Measurements from ENCODE around the gene FLRT2.

The FLRT2 gene

GRCh38 chr14:85617791-85618190, 87.8 kb downstream of the FLRT2 start:
- DNase-seq, result no peak
- intact Hi-C loops (cut with DNase I), result no loop called here

GRCh38 chr14:85618390-85618789, 88.4 kb downstream of the FLRT2 start:
- intact Hi-C loops (cut with DNase I), result no loop called here
- DNase-seq, result no peak

GRCh38 chr14:85618978-85619377, 89.0 kb downstream of the FLRT2 start:
- DNase-seq, result no peak
- intact Hi-C loops (cut with DNase I), result no loop called here

GRCh38 chr14:85619851-85620250, 89.9 kb downstream of the FLRT2 start:
- intact Hi-C loops (cut with DNase I), result no loop called here
- DNase-seq, result no peak

GRCh38 chr14:85620947-85621346, 91.0 kb downstream of the FLRT2 start:
- intact Hi-C loops (cut with DNase I), result no loop called here
- no peak for DNase-seq

GRCh38 chr14:85622106-85622505, 92.2 kb downstream of the FLRT2 start:
- no peak for DNase-seq
- intact Hi-C loops (cut with DNase I), result no loop called here

- intact Hi-C loops (cut with DNase I), result no loop called here
- no peak for DNase-seq
Measured at GRCh38 chr14:85622986-85623685, 93.2 kb downstream of the FLRT2 start.

- intact Hi-C loops (cut with DNase I), result no loop called here
Measured at GRCh38 chr14:85625925-85626585, 96.1 kb downstream of the FLRT2 start.

GRCh38 chr14:85634205-85634604, 104.3 kb downstream of the FLRT2 start:
- intact Hi-C loops (cut with DNase I), result no loop called here
- DNase-seq, result no peak

More at GRCh38 chr14:85625925-85626585, 96.1 kb downstream of the FLRT2 start:
- DNase-seq, result no peak

- intact Hi-C loops (cut with DNase I), result no loop called here
- DNase-seq, result no peak
Measured at GRCh38 chr14:85644211-85644610, 114.3 kb downstream of the FLRT2 start.

- DNase-seq, result no peak
- intact Hi-C loops (cut with DNase I), result no loop called here
Measured at GRCh38 chr14:85653029-85653428, 123.1 kb downstream of the FLRT2 start.

- intact Hi-C loops (cut with DNase I), result no loop called here
- DNase-seq, result no peak
Measured at GRCh38 chr14:85660243-85660922, 130.4 kb downstream of the FLRT2 start.

GRCh38 chr14:85662096-85662495, 132.2 kb downstream of the FLRT2 start:
- intact Hi-C loops (cut with DNase I), result no loop called here

GRCh38 chr14:85663256-85663655, 133.3 kb downstream of the FLRT2 start:
- DNase-seq, result no peak
- intact Hi-C loops (cut with DNase I), result no loop called here

More at GRCh38 chr14:85662096-85662495, 132.2 kb downstream of the FLRT2 start:
- no peak for DNase-seq

GRCh38 chr14:85663667-85664066, 133.7 kb downstream of the FLRT2 start:
- intact Hi-C loops (cut with DNase I), result no loop called here
- DNase-seq, result no peak

- no peak for DNase-seq
- intact Hi-C loops (cut with DNase I), result no loop called here
Measured at GRCh38 chr14:85675957-85676356, 146.0 kb downstream of the FLRT2 start.

GRCh38 chr14:85686908-85687307, 157.0 kb downstream of the FLRT2 start:
- intact Hi-C loops (cut with DNase I), result no loop called here
- no peak for DNase-seq

GRCh38 chr14:85687456-85687855, 157.5 kb downstream of the FLRT2 start:
- intact Hi-C loops (cut with DNase I), result no loop called here

GRCh38 chr14:85688006-85688405, 158.1 kb downstream of the FLRT2 start:
- no peak for DNase-seq
- intact Hi-C loops (cut with DNase I), result no loop called here

More at GRCh38 chr14:85687456-85687855, 157.5 kb downstream of the FLRT2 start:
- DNase-seq, result no peak

GRCh38 chr14:85695300-85695699, 165.4 kb downstream of the FLRT2 start:
- no peak for DNase-seq
- intact Hi-C loops (cut with DNase I), result no loop called here
